Measurements from ENCODE around the gene TALDO1. TPM values are rescaled to one million over a fixed set of nuclear protein-coding genes. Genes with fewer than 3 reads are reported as not detected.

Gene TALDO1
- total and polyA plus RNA-seq, 8 donors = 50.3 to 83.9 (median 74.6) TPM

GRCh38 chr11:783581-784015 lies 36.3 kb downstream of the TALDO1 start:
- intact Hi-C loops (cut with DNase I) = no loop called here
- peak; percentile 81 to 95 (median 88) for DNase-seq
- TF ChIP-seq, protein P1, sequence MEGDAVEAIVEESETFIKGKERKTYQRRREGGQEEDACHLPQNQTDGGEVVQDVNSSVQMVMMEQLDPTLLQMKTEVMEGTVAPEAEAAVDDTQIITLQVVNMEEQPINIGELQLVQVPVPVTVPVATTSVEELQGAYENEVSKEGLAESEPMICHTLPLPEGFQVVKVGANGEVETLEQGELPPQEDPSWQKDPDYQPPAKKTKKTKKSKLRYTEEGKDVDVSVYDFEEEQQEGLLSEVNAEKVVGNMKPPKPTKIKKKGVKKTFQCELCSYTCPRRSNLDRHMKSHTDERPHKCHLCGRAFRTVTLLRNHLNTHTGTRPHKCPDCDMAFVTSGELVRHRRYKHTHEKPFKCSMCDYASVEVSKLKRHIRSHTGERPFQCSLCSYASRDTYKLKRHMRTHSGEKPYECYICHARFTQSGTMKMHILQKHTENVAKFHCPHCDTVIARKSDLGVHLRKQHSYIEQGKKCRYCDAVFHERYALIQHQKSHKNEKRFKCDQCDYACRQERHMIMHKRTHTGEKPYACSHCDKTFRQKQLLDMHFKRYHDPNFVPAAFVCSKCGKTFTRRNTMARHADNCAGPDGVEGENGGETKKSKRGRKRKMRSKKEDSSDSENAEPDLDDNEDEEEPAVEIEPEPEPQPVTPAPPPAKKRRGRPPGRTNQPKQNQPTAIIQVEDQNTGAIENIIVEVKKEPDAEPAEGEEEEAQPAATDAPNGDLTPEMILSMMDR (IDR thresholded peaks at IDR 0.05) = peak; percentile 45 to 71 (median 57)
- Histone ChIP-seq H3K4me3 (peak overlapping the region in 1 of 4 donors; percentile 3), H3K27me3 (no peaks in the 10 kb centered on the region), H3K36me3 (no peaks in the 10 kb centered on the region), H3K4me1 (no peaks in the 10 kb centered on the region), H3K27ac (peak overlapping the region in 1 of 4 donors; percentile 50), H3K9me3 (no peaks in the 10 kb centered on the region)
- peak; percentile 87 to 95 (median 92) for ATAC-seq
- WGBS, 2 donors = 7 to 10% methylated on average over 24 of the region's 24 CpGs
- FAIRE-seq = no peak

DNA sequence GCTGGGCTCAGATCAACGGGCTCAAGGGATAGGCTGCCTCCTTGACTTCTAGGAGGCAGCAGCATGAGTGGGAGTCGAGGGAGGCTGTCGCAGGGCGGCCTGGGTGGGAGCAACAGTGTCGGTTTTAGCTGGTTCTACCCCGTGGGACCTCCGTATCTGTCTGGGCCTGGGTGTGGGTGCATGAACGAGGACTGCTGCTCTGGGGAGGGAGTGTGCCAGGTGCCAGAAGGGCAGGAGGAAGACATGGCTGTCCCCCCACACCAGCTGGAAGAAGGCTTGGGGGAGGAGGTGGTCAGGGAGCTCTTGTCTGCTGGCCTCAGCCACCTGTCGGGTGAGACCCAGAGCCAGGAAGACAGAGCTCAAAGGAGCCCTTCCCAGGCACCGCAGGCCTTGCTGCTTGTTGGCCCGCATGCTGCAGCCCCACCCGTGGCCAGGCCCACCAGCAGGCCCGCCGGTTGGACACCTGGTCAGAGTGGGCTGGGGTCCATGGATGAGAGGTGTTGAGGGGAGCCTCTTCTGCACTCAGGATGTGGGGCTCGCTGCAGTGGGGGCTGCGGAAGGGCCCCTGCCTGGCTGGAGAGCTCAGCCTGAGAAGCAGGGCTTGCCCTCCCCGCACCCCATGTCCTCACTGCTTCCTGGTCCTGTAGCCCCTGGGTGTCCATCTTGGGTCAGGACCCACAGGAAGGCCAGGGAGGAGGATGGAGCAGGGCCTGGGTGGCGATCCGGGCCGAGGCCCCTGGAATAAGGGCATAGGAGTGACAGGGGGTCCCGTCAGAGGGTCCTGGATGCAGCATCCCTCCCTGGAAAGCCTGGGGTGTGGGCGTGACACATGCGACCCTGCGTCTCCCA lies 39.2 kb downstream of the TALDO1 start:
- H3K27ac ChIP-seq = no peak overlapping the region
- no peaks in the 10 kb centered on the region for H3K4me1 ChIP-seq
- 73 to 78% methylated on average over 24 of the region's 24 CpGs for WGBS, 2 donors
- DNase-seq = peak in 2 of 6 donors; percentile 29 to 67
- no peaks in the 10 kb centered on the region for H3K27me3 ChIP-seq
- no peak for ATAC-seq
- FAIRE-seq = no peak
- H3K36me3 ChIP-seq = peaks cover 0 to 1% (median 0%) of the 10 kb centered on the region in 3 donors
- no peaks in the 10 kb centered on the region for H3K9me3 ChIP-seq
- TF ChIP-seq, protein P1 (IDR thresholded peaks at IDR 0.05) = no peak
- H3K4me3 ChIP-seq = no peak overlapping the region
- intact Hi-C loops (cut with DNase I) = no loop called here

DNA sequence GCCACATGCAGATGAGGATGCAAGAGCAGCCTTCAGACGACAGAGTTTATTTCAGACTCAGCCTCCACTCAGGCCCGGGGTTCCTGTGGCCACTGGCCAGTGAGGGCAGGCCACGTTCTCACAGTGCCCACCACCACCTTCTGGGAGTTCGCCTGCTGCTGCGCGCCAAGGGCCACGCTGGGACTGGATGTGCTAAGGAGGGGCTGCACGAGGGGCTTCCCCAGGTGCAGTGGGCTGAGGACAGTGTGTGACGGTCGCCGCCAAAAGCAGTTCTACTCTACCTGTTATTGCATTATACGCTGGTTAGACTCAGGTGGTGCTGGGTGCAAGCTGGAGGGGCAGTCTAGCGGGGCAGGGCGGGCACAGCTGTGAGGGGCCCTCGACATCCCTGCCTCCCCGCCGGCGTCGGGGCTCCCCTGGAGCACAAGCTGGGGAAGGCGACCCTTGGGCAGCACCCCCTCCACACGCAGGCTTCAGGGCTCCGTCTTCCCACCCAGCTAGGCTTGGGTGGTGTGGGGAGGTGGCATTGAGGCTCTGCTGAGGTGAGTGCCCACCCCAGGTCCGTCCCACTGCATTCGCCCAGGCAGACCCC lies 39.9 kb downstream of the TALDO1 start:
- WGBS, 2 donors = 84 to 86% methylated on average over 22 to 24 of the region's 24 CpGs
- H3K36me3 ChIP-seq = peaks cover 0 to 9% (median 4%) of the 10 kb centered on the region in 3 donors
- H3K4me1 ChIP-seq = no peaks in the 10 kb centered on the region
- H3K27me3 ChIP-seq = no peaks in the 10 kb centered on the region
- ATAC-seq (no peak), DNase-seq (peak in 2 of 6 donors; percentile 37 to 72), FAIRE-seq (no peak)
- H3K4me3 ChIP-seq = no peak overlapping the region
- H3K9me3 ChIP-seq = no peaks in the 10 kb centered on the region
- TF ChIP-seq, protein P1 (IDR thresholded peaks at IDR 0.05) = no peak
- intact Hi-C loops (cut with DNase I) = no loop called here
- H3K27ac ChIP-seq = no peak overlapping the region

DNA sequence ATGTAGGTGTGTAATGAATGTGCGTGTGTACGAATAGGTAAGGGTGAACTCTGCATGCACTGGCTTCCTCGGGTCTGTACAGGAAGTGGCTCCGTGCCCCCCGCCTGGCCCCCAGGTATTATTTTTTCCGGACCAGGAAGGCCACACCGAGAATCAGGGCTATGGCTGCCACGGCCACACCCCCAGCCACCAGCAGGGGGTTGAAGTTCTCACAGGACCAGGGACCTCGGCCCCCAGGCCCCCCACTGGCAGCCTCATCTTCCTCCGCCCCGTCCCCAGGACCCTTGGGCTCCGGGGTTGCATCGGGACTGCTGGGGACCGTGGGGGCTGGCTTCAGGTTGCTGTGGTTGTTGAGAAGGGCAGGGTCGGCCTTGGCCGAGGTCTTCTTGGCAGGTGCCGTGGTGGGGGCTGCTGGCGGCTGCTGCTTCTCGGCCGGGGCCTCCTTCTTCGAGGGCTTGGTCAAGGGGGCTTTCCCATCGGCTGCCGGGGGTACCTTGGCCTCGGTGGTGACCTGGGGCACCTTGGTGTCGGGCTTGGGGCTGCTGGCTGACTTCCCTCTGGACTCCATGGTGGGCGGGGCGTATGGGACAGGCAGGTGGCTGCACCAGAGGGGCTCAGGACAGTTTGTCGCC lies 40.9 kb downstream of the TALDO1 start:
- ATAC-seq (no peak), FAIRE-seq (no peak), DNase-seq (peak in 2 of 6 donors; percentile 49 to 85)
- Histone ChIP-seq H3K9me3 (no peaks in the 10 kb centered on the region), H3K4me1 (no peaks in the 10 kb centered on the region), H3K4me3 (no peak overlapping the region), H3K36me3 (peaks cover 0 to 12% (median 4%) of the 10 kb centered on the region in 3 donors), H3K27ac (no peak overlapping the region), H3K27me3 (no peaks in the 10 kb centered on the region)
- intact Hi-C loops (cut with DNase I) = no loop called here
- TF ChIP-seq, protein P1 (IDR thresholded peaks at IDR 0.05) = no peak
- 54 to 60% methylated on average over 22 to 28 of the region's 28 CpGs for WGBS, 2 donors

All from pancreas (tissue), 10 donors.